ENCODE results near the gene LDLR. TPM values are rescaled to one million over a fixed set of nuclear protein-coding genes. Genes with fewer than 3 reads are reported as not detected.

Gene LDLR
- total RNA-seq, 1 donor from 2014 or later: 121 TPM

DNA sequence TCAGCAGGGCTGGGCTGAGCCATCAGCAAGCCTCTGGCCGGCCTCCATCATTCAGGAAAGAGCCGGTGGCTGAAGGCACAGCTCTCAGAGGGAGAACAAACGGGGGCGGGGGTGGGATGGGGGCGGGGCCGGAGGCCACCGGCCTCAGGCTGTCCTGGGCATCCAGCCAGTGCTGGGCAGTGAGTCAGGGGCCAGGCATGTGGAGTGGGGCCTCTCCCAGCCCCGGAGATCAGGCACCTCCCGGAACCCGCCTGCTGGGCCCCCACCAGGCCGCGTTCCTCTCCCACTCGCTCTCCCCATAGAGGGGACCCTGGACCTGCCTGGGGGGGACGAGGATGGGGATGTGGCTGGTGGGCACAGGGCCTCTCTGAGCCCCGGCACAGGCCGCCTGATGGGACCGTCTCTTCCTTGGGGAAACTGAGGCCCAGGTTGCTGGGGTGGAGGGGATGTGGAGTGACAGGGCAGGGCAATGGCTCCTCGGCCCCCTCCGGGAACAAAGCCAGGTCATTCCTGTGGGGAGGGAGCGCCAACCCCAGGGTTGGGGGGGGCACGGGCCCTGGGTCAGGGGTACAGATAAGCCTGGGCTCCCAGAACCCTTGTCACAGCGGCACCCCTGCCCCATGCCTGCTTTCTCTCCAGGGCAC is 53.4 kb downstream of the LDLR start:
- Mint-ChIP-seq H3K4me3 (ENCODE audit: unreplicated experiment) (peak overlapping the region; percentile 31), H3K27me3 (ENCODE audit: low read depth) (no peaks in the 10 kb centered on the region), H3K27ac (ENCODE audit: unreplicated experiment) (peak overlapping the region; percentile 94), H3K4me1 (ENCODE audit: low read depth) (peaks cover 58% of the 10 kb centered on the region), H3K9me3 (ENCODE audit: low read depth) (no peaks in the 10 kb centered on the region), H3K36me3 (ENCODE audit: low read depth) (peaks cover 2% of the 10 kb centered on the region)
- TF ChIP-seq CTCF (IDR thresholded peaks at IDR 0.05): peak; percentile 13
- peak; percentile 97 for DNase-seq (ENCODE audit: low spot score)

GRCh38 chr19:11145536-11145924 is 56.3 kb downstream of the LDLR start:
- no peak overlapping the region for H3K4me3 Mint-ChIP-seq (ENCODE audit: unreplicated experiment)
- no peaks in the 10 kb centered on the region for H3K9me3 Mint-ChIP-seq (ENCODE audit: low read depth)
- DNase-seq (ENCODE audit: low spot score): no peak
- H3K27me3 Mint-ChIP-seq (ENCODE audit: low read depth): no peaks in the 10 kb centered on the region
- H3K4me1 Mint-ChIP-seq (ENCODE audit: low read depth): peaks cover 38% of the 10 kb centered on the region
- TF ChIP-seq CTCF (IDR thresholded peaks at IDR 0.05): no peak
- H3K36me3 Mint-ChIP-seq (ENCODE audit: low read depth): peaks cover 2% of the 10 kb centered on the region
- peak overlapping the region; percentile 17 for H3K27ac Mint-ChIP-seq (ENCODE audit: unreplicated experiment)

GRCh38 chr19:11148001-11148400 is 58.7 kb downstream of the LDLR start:
- no peak for DNase-seq (ENCODE audit: low spot score)
- Mint-ChIP-seq H3K36me3 (ENCODE audit: low read depth) (peaks cover 2% of the 10 kb centered on the region), H3K4me1 (ENCODE audit: low read depth) (peaks cover 43% of the 10 kb centered on the region), H3K27me3 (ENCODE audit: low read depth) (no peaks in the 10 kb centered on the region), H3K4me3 (ENCODE audit: unreplicated experiment) (no peak overlapping the region), H3K9me3 (ENCODE audit: low read depth) (no peaks in the 10 kb centered on the region), H3K27ac (ENCODE audit: unreplicated experiment) (peak overlapping the region; percentile 41)
- no peak for TF ChIP-seq CTCF (IDR thresholded peaks at IDR 0.05)

DNA sequence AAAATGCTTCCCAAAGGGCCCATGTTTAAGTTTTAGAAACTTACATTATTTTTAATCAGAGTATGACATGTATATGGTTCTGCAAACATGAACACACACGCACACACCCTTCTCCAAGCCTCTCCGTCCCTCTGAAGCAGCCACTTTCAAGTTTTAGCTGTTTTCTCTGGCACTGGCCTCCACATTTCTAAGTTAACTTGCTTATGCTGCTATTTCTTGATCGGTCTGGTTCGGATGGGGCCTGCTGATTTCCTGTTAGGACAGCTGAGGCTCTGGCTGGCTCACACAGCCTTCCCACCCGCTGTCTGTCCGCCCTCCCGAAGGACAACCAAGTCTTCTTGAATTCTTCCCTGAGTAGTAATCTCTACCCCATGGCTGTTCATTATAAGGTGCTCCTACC is 61.9 kb downstream of the LDLR start:
- no peak for DNase-seq (ENCODE audit: low spot score)
- Mint-ChIP-seq H3K9me3 (ENCODE audit: low read depth) (no peaks in the 10 kb centered on the region), H3K4me1 (ENCODE audit: low read depth) (peaks cover 47% of the 10 kb centered on the region), H3K27me3 (ENCODE audit: low read depth) (no peaks in the 10 kb centered on the region), H3K27ac (ENCODE audit: unreplicated experiment) (peak overlapping the region; percentile 99), H3K4me3 (ENCODE audit: unreplicated experiment) (peak overlapping the region; percentile 23), H3K36me3 (ENCODE audit: low read depth) (no peaks in the 10 kb centered on the region)
- no peak for TF ChIP-seq CTCF (IDR thresholded peaks at IDR 0.05)

- Mint-ChIP-seq H3K36me3 (ENCODE audit: low read depth) (no peaks in the 10 kb centered on the region), H3K27me3 (ENCODE audit: low read depth) (no peaks in the 10 kb centered on the region), H3K4me3 (ENCODE audit: unreplicated experiment) (peak overlapping the region; percentile 20), H3K9me3 (ENCODE audit: low read depth) (no peaks in the 10 kb centered on the region), H3K27ac (ENCODE audit: unreplicated experiment) (peak overlapping the region; percentile 99), H3K4me1 (ENCODE audit: low read depth) (peaks cover 55% of the 10 kb centered on the region)
- DNase-seq (ENCODE audit: low spot score): no peak
- no peak for TF ChIP-seq CTCF (IDR thresholded peaks at IDR 0.05)
Measured at GRCh38 chr19:11152318-11153062, 63.2 kb downstream of the LDLR start.

Data from chondrocyte (in vitro differentiated cells).